Measurements from ENCODE around the gene PEMT.

The PEMT gene

DNA sequence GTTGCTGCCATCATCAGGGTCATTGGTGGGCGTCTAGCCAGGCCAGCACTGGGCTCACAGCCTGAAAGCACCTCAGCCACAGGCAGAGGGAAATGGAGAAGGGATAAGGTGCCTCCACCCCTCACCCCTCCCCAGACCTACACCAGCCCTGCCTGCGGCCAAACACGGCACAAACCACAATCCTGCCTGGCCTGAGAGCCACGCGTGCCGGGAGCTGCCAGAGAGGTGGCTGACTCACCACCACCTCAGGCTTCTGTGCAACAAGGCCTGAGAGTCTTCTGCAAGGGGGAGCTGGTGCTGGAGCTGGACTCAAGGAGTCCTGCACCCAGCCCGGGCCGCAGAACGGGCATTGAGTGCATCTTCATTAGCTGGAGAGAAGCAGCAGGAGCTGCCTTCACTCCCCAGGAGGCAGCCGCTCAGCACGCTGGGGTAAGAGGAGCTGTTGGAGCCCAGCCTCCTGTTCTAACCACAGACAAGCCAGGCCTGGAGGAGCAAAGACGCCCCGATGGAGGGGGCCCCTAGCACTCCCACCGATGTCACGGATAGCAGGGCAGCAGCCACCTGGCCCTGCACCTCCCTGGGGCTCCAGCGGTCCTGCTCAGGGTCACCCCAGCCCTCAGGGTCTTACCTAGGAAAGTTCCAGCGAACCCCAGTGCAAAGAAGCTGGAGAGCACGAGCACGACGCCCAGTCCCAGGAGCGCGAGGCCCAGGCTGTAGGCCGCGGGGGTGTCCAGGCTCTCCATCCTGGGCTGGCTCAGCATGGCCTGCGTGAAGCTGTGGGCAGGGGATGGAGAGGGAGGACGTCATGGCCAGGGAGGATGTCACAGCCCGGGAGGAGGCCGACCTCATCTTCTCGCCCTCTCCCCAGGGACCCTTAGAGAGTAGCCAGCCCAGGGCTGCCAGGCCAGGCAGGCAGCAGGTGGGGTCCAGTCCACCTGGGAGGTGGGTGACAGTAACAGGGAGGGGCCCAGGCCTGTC lies 79.3 kb downstream of the PEMT start:
- DNase-seq = no peak

DNA sequence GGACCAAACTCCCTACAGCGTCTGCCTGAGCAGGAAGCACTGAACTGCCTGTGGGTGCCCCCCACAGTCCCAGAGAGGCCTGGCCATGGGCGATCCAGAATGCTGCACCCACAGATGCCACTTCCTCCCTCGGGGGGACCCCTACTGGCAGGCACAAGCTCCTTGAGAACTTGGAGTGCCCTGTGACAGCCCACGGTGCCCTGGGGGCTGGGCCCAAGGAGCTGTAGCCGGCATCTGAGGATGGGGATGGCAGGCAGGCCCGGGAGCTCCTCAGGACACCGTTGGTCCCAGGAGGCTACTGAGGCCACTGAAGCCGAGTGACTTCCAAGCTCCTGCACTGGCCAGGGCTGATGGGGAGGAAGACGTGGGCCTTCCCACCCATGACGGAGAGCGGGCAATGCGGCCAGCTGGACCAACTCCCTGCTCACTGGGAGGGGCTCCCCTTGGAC lies 80.2 kb downstream of the PEMT start:
- no peak for DNase-seq

DNA sequence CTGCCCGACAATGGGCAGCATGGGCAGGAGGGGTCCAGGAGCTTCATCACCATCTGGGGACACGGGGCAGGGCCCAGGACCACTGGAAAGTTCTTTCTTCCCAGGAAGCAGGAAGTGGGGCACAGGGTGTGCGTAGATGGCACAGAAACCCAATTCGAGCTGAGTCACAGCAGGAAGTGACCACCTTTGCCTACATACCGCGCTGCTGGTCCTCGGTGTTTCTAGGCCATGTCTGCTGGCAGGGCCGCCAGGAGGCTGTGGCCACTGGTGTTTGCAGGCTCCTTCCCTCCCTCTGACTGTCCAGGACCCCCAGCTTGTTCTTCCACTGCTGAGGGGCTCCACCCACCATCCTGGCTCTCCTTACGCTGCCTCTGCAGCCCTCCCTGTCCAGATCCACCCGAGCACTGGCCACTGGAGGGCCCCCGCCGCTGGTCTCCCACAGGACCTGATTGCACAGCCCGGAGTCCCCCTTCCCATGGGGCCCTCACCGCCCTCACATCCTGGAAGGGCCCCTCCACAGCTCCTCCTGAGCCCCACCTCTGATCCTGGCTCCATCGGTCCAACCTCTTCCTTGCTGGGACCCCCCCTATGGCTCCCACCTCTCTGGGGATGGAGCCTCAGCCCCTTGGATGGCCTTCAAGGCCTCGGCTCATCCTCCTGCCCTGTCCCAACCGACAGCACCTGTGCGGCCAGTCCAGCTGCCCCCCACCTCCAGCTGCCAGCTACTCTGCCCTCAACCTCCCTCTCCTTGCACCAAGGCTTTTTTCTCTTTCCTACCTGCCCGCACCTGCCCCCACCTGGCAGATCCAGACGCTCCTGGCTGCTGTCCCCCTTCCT lies 80.8 kb downstream of the PEMT start:
- no peak for DNase-seq

DNA sequence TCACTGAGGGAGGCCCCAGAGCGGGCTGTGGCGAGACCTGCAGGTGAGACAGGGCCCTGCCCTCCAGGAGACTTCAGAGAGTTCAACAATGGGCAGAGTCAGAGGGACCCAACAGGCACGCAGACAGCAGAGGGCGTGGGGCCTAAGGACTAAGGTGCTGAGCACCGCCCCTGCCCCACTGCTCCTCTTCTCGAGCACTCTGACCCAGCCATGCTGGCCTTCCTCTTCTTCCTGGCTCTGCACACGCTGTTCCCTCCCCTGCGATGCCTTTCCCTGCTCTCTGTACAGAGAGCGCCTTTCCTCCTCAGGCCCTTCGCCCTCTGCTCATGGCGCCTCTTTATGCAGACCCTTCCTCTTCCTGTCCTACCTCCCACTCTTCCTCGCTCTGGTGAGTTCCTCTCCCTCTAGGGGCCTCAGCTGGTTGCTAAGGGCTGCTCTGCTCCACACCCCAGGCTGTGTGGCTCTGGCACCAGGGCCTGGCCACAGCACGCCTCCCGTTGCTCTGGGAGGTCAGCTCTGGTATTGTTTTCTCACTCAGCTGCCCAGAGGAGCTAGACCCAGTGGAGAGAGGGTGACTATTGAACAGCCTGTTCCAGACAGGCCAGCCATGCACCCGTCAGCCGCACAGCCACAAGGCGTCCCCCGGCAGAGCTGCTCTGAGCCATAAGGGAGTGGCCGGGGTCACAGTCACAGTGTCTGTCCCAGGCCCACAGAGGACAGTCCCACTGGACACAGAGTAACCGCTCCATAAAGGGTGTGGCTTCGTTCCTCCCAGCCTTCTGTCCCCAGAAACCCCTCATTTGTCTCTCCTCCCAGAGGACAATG lies 81.7 kb downstream of the PEMT start:
- no peak for DNase-seq

DNA sequence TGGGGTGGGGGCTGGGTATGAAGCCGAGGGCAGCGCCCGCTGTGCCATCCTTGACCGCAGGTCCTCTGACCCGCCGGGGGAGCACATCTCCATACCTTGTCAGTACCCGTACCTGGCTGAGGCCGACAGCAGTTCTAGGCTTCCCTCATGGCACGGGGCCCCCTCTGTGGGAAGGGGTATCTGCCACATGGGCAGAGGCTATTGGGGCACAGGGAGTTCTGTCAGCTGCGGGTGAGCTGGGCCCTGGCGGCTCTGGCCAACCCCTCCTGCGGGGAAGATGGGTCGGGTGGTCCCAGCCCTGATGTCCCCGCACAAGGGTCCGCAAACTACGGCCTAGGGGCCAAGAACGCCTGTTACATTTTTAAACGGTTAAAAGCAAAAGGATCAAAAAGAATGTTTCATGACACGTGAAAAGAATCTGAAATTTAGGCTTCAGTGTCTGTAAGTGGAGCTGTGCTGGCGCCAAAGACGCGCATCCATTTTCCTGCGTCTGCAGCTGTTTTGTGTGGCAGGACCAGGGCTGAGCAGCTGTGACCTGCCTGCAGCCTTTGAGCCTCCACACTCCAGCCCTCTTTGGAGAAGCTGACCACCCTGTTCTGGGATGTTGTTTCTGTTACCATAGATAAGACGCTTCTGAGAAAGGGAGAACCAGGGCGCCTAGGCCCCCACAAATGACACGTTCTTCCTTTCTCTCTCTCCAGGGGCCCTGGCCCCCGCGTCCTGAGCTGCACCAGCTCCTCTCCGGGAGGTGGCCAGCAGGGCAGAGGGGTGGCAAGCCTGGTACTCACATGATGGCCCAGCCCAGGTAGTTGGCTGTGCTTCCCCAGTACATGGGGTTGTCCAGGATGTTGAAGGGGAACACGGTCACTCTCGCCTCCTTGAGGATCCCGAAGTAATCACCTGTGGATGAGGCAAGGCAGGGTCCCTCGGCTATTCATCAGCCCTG lies 82.6 kb downstream of the PEMT start:
- DNase-seq = no peak

DNA sequence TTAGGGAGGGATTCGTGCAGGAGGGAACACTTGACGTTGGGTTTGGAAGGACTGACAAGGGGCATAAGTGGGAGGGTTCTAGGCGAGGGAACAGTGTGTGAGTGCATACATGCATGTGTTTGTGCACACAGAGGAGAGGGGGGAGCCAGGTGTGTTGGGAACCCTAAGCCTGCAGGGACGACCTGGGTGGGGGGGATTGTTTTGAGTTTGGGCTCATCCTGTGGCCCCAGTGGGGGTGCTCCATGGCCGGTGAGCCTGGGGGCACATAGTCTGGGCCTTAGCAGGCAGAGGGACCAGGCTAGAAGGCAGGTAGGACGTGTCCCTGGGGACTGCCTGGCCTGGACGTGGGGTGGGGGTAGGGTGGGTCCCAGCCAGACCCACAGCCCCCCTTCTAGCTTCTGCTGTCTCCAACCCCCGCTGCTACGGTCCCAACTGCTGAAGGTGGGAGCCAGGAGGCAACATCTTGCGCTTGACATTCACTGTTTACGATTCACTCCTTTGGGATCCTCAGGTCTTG lies 83.4 kb downstream of the PEMT start:
- no peak for DNase-seq

DNA sequence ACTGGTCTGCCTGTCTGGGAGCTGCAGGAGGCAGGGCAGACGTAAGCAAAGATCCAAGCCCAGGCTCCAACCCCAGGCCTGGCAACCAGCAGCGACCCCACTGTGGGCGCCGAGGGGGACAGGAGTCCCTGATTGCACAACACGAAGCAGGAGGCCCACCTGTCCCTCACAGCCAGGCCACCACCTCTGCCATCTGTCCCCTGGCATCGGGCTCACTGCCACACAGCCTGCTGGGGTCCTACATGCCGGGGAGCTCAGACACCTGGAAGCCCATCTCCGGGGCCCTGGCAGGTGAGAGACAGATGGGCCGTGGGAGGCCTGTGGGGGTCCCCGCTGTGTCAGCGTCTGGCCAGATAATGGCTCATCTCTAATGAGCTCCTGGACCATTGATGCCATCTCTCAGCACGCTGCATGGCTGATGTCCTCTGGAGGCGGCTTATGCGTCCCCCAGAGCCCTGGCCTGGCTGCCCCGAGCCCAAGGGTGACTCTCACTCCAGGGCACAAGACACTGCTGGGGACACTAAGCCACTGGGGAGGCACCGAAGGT lies 84.0 kb downstream of the PEMT start:
- no peak for DNase-seq

DNA sequence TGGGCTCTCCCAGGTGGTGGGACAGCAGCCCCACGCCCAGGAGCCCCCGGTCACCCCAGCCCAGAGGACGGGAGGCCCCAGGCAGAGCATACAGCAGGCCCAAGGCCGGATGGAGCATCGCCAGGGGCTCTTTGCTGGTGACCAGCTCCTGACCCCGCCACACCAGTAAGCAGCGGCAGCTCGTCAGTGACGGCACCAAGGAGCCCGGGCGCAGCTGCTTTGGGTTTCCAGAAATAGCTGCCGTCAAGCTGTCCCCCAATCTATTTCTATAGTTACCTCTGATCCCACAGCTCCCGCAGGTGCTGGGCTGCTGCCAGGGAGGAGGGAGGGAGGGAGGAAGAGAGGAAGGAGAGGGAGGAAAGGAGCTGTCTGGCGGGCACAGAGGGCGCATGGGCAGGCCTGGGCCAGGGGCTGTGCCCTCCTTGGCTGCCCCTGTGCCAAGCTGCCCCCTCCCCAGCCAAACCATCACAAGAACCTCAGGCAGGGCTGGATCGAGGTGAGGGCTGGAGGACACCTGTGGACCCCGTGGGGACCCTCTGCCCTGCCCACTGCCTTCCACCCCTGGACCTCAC lies 84.5 kb downstream of the PEMT start:
- no peak for DNase-seq

DNA sequence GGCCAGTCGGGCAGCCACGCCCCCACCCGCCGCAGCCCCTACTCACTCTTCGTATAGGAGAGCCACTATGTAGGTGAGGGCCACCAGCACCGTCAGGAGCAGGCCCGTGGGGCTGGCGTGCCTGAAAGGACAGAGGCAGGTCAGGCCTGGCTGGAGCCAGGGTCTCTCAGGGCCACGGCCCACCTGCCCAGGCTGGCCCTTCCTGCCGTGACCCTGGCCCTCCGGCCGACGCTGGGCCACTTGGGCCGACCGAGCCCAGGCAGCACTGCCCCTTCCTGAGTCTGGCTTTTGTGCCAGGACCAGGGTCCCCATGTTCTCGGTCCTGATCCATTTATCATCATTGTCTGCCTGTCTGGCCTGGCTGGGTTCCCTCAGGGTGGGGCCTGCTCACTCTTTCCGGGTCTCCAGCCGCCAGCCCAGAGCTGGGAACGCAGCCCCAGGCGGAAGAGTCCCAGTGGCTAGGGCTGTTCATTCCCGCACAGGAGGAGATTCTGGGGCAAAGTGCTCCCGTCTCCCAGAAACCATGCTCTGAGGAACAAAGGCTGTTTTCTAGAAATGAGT lies 85.2 kb downstream of the PEMT start:
- no peak for DNase-seq

DNA sequence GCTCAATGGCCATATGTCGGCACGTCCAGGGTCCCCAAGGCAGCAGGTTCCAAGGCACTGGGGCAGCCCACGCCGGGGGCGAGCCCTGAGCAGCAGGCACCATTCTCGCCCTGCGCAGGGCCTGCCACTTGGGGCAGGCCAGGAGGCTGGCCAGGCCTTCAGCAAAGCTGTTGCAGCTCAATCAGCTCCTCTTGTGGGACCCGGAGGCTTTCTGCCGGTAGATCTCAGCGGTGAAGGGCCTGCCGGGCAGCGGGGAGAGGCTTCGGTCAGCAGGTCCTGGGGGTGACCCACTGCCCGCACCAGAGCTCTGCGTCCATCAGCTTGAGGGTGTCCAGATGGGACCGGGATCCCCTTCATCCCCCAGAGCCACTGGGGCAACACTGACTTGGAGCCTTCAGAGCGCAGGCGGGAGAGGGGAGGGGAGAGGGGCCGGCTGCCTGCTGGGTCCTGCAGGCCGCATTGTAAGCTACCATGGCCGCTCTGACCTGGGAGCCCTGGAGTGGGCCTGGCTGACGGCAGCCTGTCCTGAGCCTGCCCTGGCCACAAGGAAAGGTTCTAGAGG lies 85.8 kb downstream of the PEMT start:
- no peak for DNase-seq

DNA sequence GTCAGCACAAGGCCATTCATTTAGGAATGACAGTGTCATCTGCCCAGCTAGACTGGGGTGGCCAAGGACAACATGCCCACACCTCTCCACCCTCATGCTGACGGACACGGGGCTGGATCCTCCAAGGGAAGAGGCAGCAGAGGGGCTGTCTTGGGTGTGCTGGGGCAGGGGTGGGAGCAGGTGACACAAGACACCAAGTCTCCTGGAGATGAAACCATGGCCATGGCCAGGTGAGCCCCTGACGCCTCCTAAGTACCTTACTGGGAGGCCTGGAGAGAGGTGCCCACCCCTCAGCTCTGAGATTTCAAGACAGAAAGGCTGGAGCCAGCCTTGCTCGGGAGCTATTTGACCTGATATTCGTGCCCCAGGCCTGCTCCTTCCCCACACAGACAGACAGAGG lies 86.4 kb downstream of the PEMT start:
- DNase-seq = no peak

DNA sequence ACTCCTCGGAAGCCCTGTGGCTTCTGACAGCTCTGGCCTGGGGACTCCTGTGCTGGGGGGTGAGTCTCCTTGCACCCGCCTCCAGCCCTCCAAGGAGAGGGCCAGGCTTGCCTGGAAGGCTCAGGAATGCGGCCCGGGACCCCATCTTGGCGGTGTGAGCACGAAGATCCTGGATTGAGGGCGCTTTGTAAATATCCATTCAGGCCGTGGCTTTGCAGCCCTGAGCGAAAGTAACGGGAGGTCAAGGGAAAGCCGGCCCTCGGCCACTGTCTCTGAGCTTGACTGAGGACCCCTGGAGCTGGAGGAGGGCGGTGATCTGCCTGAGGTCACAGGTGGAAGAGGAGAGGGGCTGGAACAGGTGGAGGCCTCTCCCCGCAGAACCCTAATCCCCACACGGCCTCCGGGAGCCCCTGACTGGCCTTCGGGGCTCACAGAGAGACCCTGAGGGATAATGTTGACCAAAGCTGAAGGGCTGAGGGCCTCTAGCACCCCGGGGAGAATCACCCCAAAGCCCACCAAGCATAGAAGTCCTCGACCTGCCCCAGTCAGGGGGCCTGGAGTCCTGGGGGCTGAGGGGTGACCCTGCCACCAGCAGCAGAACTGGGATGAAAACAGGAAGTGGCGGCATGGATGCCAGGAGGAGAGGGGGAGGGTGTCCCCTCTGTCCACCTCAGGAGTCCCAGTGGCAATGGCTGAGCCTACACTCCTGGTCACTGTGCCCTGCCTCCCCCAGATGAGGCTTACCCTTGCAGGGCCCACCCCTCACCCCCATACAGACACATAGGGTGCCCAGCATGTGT lies 87.0 kb downstream of the PEMT start:
- no peak for DNase-seq

DNA sequence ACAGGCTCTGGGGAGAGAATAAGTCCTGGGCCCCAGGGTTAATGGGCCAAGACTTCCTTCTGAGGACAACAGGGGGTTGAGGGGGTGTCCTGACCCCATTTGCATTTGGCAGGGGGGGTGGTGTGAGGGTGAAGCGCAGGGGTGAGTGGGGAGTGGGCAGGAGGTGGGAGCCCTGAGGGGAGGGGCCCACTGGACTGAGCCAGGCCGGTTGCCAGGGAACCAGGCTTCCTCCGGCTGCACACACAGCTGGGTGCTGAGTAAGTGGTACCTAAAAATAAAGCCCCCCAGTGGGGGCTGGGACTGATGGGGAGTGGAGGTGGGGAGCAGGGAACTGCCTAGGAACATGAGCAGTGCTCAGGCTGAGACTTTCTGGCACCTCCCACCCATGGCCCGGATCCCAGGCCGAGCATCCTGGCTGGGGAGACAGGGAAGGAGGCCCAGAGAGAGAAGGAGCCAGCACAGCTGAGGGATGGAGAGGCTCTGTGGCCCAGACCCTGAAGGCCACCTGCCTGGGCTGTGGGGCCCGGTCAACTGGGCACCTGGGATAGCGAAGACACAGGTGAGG lies 87.9 kb downstream of the PEMT start:
- no peak for DNase-seq

DNA sequence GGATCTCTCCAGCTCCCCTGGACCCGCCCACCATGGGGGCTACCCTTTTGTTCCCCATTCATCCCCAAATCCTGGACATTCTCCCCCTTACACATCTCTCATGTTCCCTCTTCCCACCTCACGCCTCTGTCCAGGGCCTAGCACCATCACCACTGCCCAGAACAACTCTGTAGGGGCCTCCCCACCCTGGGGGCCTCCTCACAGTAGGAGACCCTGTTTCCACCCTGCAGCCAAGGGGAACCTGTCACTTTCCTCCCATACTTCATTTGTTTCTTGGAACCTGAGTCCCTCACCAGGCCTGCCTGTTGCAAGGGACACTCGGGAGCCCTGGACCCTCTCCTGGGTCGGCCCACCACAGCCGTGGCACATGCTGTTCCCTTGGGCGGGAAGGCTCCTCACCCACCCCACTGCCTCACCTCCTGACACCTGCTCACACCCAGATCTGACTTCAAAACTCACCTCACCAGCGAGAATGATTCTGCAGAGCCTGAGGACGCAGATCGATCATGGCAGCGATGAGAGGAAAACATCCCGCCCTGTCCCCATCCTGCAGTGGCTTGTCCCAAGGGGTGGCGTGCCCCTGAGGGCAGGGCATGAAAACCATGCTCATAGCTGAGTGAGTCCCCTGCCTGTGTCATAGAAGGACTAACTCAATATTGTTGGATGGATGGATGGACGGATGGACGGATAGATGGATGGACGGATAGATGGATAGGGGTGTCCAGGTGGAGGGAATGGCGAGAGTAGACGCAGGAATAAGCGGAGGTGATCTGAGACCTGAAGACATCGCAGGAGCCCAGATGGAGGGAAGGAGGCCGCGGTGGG lies 88.6 kb downstream of the PEMT start:
- DNase-seq = no peak

DNA sequence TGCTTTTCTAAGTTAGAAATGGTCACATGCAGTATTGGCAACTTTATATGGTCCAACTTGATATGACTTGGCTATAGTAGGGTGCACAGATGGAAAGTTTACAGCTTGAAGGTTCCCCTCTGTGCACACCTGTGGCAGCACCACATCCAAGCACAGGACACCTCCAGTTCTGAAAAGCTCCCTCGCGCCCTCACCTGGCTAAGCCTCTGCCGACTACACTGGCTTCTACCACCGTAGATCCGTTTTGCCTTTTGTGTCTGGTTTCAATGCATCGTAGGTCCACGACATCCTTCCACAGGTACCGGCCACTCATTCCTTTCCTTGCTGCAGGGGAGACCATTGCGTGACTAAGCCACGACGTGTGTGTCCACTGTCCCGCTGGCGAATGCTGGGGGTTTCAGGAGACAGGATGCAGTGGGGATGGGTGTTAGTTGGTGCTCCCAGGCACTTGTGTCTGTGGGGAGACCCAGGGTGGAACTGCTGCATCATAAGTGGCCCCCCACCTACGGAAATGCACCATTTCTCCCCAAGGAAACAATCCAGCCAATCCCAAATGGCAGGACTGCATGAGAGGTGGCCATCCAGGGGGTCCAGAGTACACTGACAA lies 90.4 kb downstream of the PEMT start:
- DNase-seq = no peak

DNA sequence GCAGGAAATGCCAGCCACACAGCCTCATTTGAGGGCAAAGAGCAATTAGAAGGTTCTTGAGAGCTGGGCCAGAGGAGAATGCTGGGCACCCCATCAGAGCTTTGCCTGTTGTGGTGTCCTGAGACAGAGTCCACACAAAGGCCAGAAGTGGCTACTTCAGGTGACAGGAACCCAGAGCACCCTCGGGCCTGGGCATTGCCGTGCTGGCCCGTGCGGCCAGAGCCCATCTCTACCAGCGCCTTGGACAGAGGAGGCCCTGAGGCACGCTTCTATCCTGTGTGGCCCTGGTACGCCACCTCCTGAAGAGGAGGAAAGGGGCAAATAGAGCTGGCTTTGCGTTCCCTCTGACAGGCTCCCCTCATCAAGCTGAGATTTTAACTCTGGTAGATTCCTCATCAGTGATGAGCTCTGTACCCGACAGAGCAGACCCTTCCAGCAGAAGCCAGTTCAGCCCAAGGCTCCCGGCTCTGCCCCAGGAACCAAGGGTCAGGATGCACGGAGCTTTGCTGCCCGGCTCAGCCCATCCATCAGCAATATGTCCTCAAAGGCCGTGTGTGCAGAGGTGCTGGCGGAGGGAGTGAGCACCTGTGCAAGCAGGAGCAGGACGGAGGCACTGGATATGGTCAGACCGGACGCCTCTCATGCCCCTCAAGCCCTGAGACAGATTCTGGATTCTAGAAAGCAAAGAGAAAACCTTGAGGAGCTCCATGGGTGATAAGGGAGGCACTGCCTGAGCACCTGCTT lies 91.9 kb downstream of the PEMT start:
- DNase-seq = no peak
